ENCODE data around the gene GPR119. TPM values are rescaled to one million over a fixed set of nuclear protein-coding genes. Genes with fewer than 3 reads are reported as not detected.
"Not testable (repeated sequence)": the region's sequence is repeated elsewhere in the genome, so short reads cannot be mapped to it uniquely, and the experiment has no call there.

GPR119 gene
- total RNA-seq, 2 experiments from 2014 or later, result not detected

- ATAC-seq (ENCODE audit: low read depth) (no peak), DNase-seq (no peak)
- Mint-ChIP-seq H3K36me3 (no peaks in the 10 kb centered on the region), H3K27me3 (no peaks in the 10 kb centered on the region), H3K4me1 (no peaks in the 10 kb centered on the region), H3K27ac (no peak overlapping the region), H3K9me3 (no peaks in the 10 kb centered on the region), H3K4me3 (no peak overlapping the region)
- POLR2A ChIA-PET, result no interaction called here
These were observed 934 bp upstream of the GPR119 start for GRCh38 chrX:130386408-130386808.

- H3K4me3 Mint-ChIP-seq, result no peak overlapping the region
- no peak for ATAC-seq (ENCODE audit: low read depth)
- H3K4me1 Mint-ChIP-seq, result no peaks in the 10 kb centered on the region
- no peaks in the 10 kb centered on the region for H3K9me3 Mint-ChIP-seq
- POLR2A ChIA-PET, result no interaction called here
- DNase-seq, result no peak
- H3K27ac Mint-ChIP-seq, result no peak overlapping the region
- no peaks in the 10 kb centered on the region for H3K27me3 Mint-ChIP-seq
- H3K36me3 Mint-ChIP-seq, result no peaks in the 10 kb centered on the region
These were observed 7.3 kb downstream of the GPR119 start for GRCh38 chrX:130378024-130378669.

GRCh38 chrX:130376077-130376476 lies 9.4 kb downstream of the GPR119 start:
- H3K4me1 Mint-ChIP-seq, result no peaks in the 10 kb centered on the region
- no peaks in the 10 kb centered on the region for H3K27me3 Mint-ChIP-seq
- POLR2A ChIA-PET, result no interaction called here
- H3K4me3 Mint-ChIP-seq, result no peak overlapping the region
- ATAC-seq (ENCODE audit: low read depth) (no peak), DNase-seq (no peak)
- no peaks in the 10 kb centered on the region for H3K36me3 Mint-ChIP-seq
- no peak overlapping the region for H3K27ac Mint-ChIP-seq
- H3K9me3 Mint-ChIP-seq, result no peaks in the 10 kb centered on the region

- H3K4me3 Mint-ChIP-seq; H3K9me3 Mint-ChIP-seq; H3K4me1 Mint-ChIP-seq; H3K27ac Mint-ChIP-seq; ATAC-seq (ENCODE audit: low read depth); DNase-seq; H3K27me3 Mint-ChIP-seq; POLR2A ChIA-PET: not testable (repeated sequence)
- H3K36me3 Mint-ChIP-seq, result peaks cover 14% of the 10 kb centered on the region
These were observed 33.4 kb downstream of the GPR119 start for GRCh38 chrX:130352050-130352449.

- Mint-ChIP-seq H3K36me3 (peaks cover 14% of the 10 kb centered on the region), H3K9me3 (no peaks in the 10 kb centered on the region), H3K27me3 (no peaks in the 10 kb centered on the region), H3K27ac (no peak overlapping the region), H3K4me1 (no peaks in the 10 kb centered on the region), H3K4me3 (no peak overlapping the region)
- ATAC-seq (ENCODE audit: low read depth) (no peak), DNase-seq (no peak)
- POLR2A ChIA-PET, result no interaction called here
These were observed 33.9 kb downstream of the GPR119 start for GRCh38 chrX:130351567-130351966.

- no peak overlapping the region for H3K27ac Mint-ChIP-seq
- POLR2A ChIA-PET, result no interaction called here
- H3K4me1 Mint-ChIP-seq, result peaks cover 2% of the 10 kb centered on the region
- no peaks in the 10 kb centered on the region for H3K9me3 Mint-ChIP-seq
- H3K4me3 Mint-ChIP-seq, result no peak overlapping the region
- no peak for DNase-seq
- no peaks in the 10 kb centered on the region for H3K27me3 Mint-ChIP-seq
- ATAC-seq (ENCODE audit: low read depth), result no peak
- peaks cover 6% of the 10 kb centered on the region for H3K36me3 Mint-ChIP-seq
These were observed 38.2 kb downstream of the GPR119 start for GRCh38 chrX:130347321-130347720.

GRCh38 chrX:130343411-130343810 lies 42.1 kb downstream of the GPR119 start:
- POLR2A ChIA-PET, result no interaction called here

GRCh38 chrX:130340271-130340670 lies 45.2 kb downstream of the GPR119 start:
- no peak for ATAC-seq (ENCODE audit: low read depth)
- Mint-ChIP-seq H3K4me1 (peaks cover 18% of the 10 kb centered on the region), H3K9me3 (no peaks in the 10 kb centered on the region), H3K27ac (peak overlapping the region; percentile 80), H3K27me3 (no peaks in the 10 kb centered on the region), H3K4me3 (peak overlapping the region; percentile 94), H3K36me3 (no peaks in the 10 kb centered on the region)
- POLR2A ChIA-PET, result interaction anchor here (0.6 to 1.2 kb wide), 5 partner anchors 9 to 1685 kb away, joined by 3 to 4 read pairs (median 3); partner anchors contain the start of genes RBMX2 and ZNF280C
- no peak for DNase-seq

More at GRCh38 chrX:130343411-130343810, 42.1 kb downstream of the GPR119 start:
- no peaks in the 10 kb centered on the region for H3K9me3 Mint-ChIP-seq
- H3K27me3 Mint-ChIP-seq, result no peaks in the 10 kb centered on the region
- H3K4me1 Mint-ChIP-seq, result peaks cover 18% of the 10 kb centered on the region
- H3K36me3 Mint-ChIP-seq, result no peaks in the 10 kb centered on the region
- H3K4me3 Mint-ChIP-seq, result no peak overlapping the region
- ATAC-seq (ENCODE audit: low read depth) (no peak), DNase-seq (no peak)
- no peak overlapping the region for H3K27ac Mint-ChIP-seq

GRCh38 chrX:130339408-130340222 lies 45.9 kb downstream of the GPR119 start, which contains the start of gene SLC25A14:
Gene SLC25A14, plus strand, starts transcription at chrX:130339919. Its CDS starts 360 bp downstream, at chrX:130340279.
- peak within 1 kb of the TSS; percentile 98 for H3K27ac Mint-ChIP-seq
- peak within 1 kb of the TSS; percentile 94 for H3K4me3 Mint-ChIP-seq
- DNase-seq (peak; percentile 73), ATAC-seq (ENCODE audit: low read depth) (peak; percentile 79)
- no peaks in the 10 kb centered on the region for H3K9me3 Mint-ChIP-seq
- H3K27me3 Mint-ChIP-seq, result no peaks in the 10 kb centered on the region
- peaks cover 17% of the 10 kb centered on the region for H3K4me1 Mint-ChIP-seq
- H3K36me3 Mint-ChIP-seq, result no peaks in the 10 kb centered on the region
- POLR2A ChIA-PET, result interaction anchor here (0.6 to 1.2 kb wide), 5 partner anchors 8 to 1685 kb away, joined by 3 to 4 read pairs (median 3); partner anchors contain the start of genes RBMX2 and ZNF280C

GRCh38 chrX:130338869-130339268 lies 46.6 kb downstream of the GPR119 start:
- POLR2A ChIA-PET; DNase-seq; H3K36me3 Mint-ChIP-seq; ATAC-seq (ENCODE audit: low read depth); H3K27ac Mint-ChIP-seq; H3K27me3 Mint-ChIP-seq; H3K9me3 Mint-ChIP-seq: not testable (repeated sequence)
- Mint-ChIP-seq H3K4me3 (peak overlapping the region; percentile 94), H3K4me1 (peaks cover 17% of the 10 kb centered on the region)

- Mint-ChIP-seq H3K9me3 (no peaks in the 10 kb centered on the region), H3K27ac (no peak overlapping the region), H3K36me3 (no peaks in the 10 kb centered on the region), H3K4me3 (no peak overlapping the region), H3K27me3 (peaks cover 3% of the 10 kb centered on the region), H3K4me1 (peaks cover 14% of the 10 kb centered on the region)
- ATAC-seq (ENCODE audit: low read depth), result no peak
- POLR2A ChIA-PET, result no interaction called here
- no peak for DNase-seq
These were observed 48.9 kb downstream of the GPR119 start for GRCh38 chrX:130336531-130336930.
